ENCODE results near the gene KDM8.

DNA sequence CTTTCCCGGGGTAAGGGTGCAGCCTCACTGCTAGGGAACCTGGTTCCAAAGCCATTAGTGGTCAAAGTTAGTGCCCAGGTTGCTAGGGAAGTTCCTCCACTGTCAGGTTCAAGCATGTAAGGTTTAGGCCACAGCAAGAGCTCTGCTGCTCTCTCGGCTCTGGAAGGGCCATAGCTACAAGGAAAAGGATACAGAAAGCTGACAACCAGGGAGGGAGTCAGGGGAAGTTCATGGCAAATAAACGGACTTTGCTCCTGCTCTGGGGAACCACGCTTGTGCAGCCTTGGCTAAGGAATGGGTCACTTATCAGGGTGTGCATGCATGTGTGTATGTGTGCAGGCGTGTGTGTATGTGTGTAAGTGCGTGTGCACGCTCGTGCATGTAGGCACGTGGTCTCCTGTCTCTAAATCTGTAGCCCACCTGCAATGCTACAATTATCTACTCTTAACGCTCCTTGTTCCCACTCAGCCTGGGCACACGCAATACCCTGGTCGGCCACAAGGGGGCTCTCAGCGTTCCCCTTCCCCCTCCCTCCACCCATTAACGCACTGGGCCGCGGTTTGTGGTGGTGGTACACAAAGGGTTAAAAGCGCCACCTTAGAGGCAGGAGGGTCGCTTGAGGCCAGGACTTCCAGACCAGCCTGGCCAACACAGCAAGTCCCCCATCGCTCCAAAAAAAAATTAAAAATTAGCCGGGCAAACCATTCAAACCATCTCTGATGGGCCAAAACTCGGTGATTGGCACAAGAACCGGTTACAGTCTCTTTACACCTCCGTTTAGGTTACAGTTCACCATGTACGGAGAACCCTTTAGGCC is 48.4 kb upstream of the KDM8 start:
- TF ChIP-seq, protein P1, sequence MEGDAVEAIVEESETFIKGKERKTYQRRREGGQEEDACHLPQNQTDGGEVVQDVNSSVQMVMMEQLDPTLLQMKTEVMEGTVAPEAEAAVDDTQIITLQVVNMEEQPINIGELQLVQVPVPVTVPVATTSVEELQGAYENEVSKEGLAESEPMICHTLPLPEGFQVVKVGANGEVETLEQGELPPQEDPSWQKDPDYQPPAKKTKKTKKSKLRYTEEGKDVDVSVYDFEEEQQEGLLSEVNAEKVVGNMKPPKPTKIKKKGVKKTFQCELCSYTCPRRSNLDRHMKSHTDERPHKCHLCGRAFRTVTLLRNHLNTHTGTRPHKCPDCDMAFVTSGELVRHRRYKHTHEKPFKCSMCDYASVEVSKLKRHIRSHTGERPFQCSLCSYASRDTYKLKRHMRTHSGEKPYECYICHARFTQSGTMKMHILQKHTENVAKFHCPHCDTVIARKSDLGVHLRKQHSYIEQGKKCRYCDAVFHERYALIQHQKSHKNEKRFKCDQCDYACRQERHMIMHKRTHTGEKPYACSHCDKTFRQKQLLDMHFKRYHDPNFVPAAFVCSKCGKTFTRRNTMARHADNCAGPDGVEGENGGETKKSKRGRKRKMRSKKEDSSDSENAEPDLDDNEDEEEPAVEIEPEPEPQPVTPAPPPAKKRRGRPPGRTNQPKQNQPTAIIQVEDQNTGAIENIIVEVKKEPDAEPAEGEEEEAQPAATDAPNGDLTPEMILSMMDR (IDR thresholded peaks at IDR 0.05; ENCODE audit: low read length): peak; percentile 98
- TF ChIP-seq EZH2 (IDR thresholded peaks at IDR 0.05; ENCODE audit: borderline replicate concordance, low read length): no peak

Measured in OCI-LY1 (cell line).